Fibroblast of lung (primary cell): ENCODE data around the gene OXSR1. TPM values are rescaled to one million over a fixed set of nuclear protein-coding genes. Genes with fewer than 3 reads are reported as not detected.

Experiments
- DNase-seq, 2 donors: peaks; one replicate each; pipeline versions ENCODE4 v3.0.0 to v3.0.0-alpha.2; 2010; ENCODE audit warnings: low read depth in 2 of 2
- H2AFZ ChIP-seq: 2 replicates; pipeline ENCODE4 v1.5.1; 2012; ENCODE audit warnings: low read length, control low read depth, inconsistent platforms
- H3K27ac ChIP-seq: 2 replicates; pipeline ENCODE4 v1.5.1; 2011; ENCODE audit warnings: low read length, control low read depth; ENCODE audit not compliant: insufficient read depth
- H3K27me3 ChIP-seq: 2 replicates; pipeline ENCODE4 v1.5.1; 2011; ENCODE audit warnings: mild to moderate bottlenecking, low read length; ENCODE audit not compliant: control insufficient read depth, insufficient read depth
- H3K36me3 ChIP-seq: 2 replicates; pipeline ENCODE4 v1.5.1; 2011; ENCODE audit warnings: low read length; ENCODE audit not compliant: control insufficient read depth, insufficient read depth
- H3K4me1 ChIP-seq: 2 replicates; pipeline ENCODE4 v1.5.1; 2011; ENCODE audit warnings: low read length; ENCODE audit not compliant: control insufficient read depth, insufficient read depth; ENCODE audit errors: extremely low read depth
- H3K4me2 ChIP-seq: 2 replicates; pipeline ENCODE4 v1.5.1; 2011; ENCODE audit warnings: low read length, control low read depth; ENCODE audit not compliant: insufficient read depth; ENCODE audit errors: extremely low read depth
- H3K4me3 ChIP-seq, 4 experiments: fragments of 200-600 bp in 1 of 4; sonication (generic) in 1 of 4; replicated peaks in 1 of 4; 2 replicates each; pipeline ENCODE4 v1.5.1; 2011 to 2016; ENCODE audit warnings: low read length in 4 of 4, low read depth in 3 of 4, mild to moderate bottlenecking in 3 of 4, control low read depth in 2 of 4, inconsistent platforms in 1 of 4, mixed read lengths in 1 of 4; ENCODE audit not compliant: insufficient read depth in 1 of 4; ENCODE audit errors: control extremely low read depth in 1 of 4
- H3K79me2 ChIP-seq: 2 replicates; pipeline ENCODE4 v1.5.1; 2012; ENCODE audit warnings: mild to moderate bottlenecking, low read length, inconsistent platforms; ENCODE audit not compliant: control insufficient read depth, insufficient read depth
- H3K9ac ChIP-seq: 2 replicates; pipeline ENCODE4 v1.5.1; 2011; ENCODE audit warnings: mild to moderate bottlenecking, low read length, control low read depth; ENCODE audit not compliant: insufficient read depth
- H3K9me3 ChIP-seq: 2 replicates; pipeline ENCODE4 v1.5.1; 2012; ENCODE audit warnings: low read depth, low read length; ENCODE audit not compliant: control insufficient read depth, insufficient read depth
- H4K20me1 ChIP-seq: 2 replicates; pipeline ENCODE4 v1.5.1; 2011; ENCODE audit warnings: low read length; ENCODE audit not compliant: control insufficient read depth, insufficient read depth; ENCODE audit errors: extremely low read depth
- EZH2 ChIP-seq: IDR thresholded peaks from 2 replicates; pipeline ENCODE4 v1.5.1; 2012; ENCODE audit warnings: low read length, control low read depth, mild to moderate bottlenecking; ENCODE audit errors: missing control alignments
- polyA plus RNA-seq, 2 donors: library from polyadenylated mRNA; depleted of rRNA in 1 of 2; stranded (reverse) in 1 of 2; unstranded in 1 of 2; fragments of >200 nt; gene quantifications; 2 replicates each; pipeline ENCODE4 v1.2.1, GENCODE V29; 2011 to 2012; ENCODE audit warnings: missing spikeins in 1 of 2
- total RNA-seq: library from RNA; depleted of rRNA; stranded (reverse); fragments of >200 nt; gene quantifications from 2 replicates; pipeline ENCODE4 v1.2.1, GENCODE V29; 2014
- TF ChIP-seq, protein P1 (sequence below), 2 donors: IDR thresholded peaks in 1 of 2; conservative IDR thresholded peaks in 1 of 2; 1 replicate in 1 of 2; 2 replicates in 1 of 2; pipeline ENCODE4 v1.5.1; 2011 to 2012; ENCODE audit warnings: low read length in 2 of 2, control low read depth in 1 of 2, inconsistent platforms in 1 of 2, low read depth in 1 of 2, mild to moderate bottlenecking in 1 of 2

Gene OXSR1
- total and polyA plus RNA-seq, 2 donors (not counting 1 experiment from before 2014, with no cell fraction given), result 32.7 to 45.2 TPM

- no peaks in the 10 kb centered on the region for H4K20me1 ChIP-seq
- H3K4me2 ChIP-seq, result no peak overlapping the region
- no peaks in the 10 kb centered on the region for H3K27me3 ChIP-seq
- H3K27ac ChIP-seq, result no peak overlapping the region
- no peak overlapping the region for H3K9ac ChIP-seq
- no peak for DNase-seq
- TF ChIP-seq, protein P1, sequence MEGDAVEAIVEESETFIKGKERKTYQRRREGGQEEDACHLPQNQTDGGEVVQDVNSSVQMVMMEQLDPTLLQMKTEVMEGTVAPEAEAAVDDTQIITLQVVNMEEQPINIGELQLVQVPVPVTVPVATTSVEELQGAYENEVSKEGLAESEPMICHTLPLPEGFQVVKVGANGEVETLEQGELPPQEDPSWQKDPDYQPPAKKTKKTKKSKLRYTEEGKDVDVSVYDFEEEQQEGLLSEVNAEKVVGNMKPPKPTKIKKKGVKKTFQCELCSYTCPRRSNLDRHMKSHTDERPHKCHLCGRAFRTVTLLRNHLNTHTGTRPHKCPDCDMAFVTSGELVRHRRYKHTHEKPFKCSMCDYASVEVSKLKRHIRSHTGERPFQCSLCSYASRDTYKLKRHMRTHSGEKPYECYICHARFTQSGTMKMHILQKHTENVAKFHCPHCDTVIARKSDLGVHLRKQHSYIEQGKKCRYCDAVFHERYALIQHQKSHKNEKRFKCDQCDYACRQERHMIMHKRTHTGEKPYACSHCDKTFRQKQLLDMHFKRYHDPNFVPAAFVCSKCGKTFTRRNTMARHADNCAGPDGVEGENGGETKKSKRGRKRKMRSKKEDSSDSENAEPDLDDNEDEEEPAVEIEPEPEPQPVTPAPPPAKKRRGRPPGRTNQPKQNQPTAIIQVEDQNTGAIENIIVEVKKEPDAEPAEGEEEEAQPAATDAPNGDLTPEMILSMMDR (conservative IDR thresholded peaks at IDR 0.05 in 1 of 2, IDR thresholded peaks at IDR 0.05 in 1 of 2; ENCODE audit: low read depth in 1 of 2, low read length in 2 of 2), result no peak
- no peak for TF ChIP-seq EZH2
- H3K36me3 ChIP-seq, result peaks cover 6% of the 10 kb centered on the region
- no peaks in the 10 kb centered on the region for H3K4me1 ChIP-seq
- no peaks in the 10 kb centered on the region for H3K9me3 ChIP-seq
- no peak overlapping the region for H3K4me3 ChIP-seq
- H3K79me2 ChIP-seq, result no peaks in the 10 kb centered on the region
- H2AFZ ChIP-seq, result no peak overlapping the region
Observed at GRCh38 chr3:38255627-38256026, 90.3 kb downstream of the OXSR1 start.

DNA sequence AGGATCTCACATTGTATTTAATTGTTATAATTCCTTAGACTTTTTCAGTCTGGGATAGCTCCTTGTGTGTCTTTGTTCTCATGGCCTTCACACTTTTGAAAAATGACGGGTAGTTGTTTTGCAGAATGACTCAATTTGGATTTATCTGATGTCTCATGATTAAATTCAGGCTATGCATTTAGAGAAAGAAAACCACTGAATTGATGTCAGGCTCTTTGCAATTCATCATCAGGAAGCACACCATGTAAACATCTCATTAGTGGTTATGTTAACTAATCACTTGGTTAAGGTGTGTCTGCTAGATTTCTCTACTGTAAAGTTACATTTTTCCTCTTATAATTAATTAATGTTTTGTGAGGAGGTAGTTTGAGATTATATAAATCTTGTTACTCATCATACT lies 92.2 kb downstream of the OXSR1 start:
- Histone ChIP-seq H3K27ac (no peak overlapping the region), H3K36me3 (peaks cover 3% of the 10 kb centered on the region), H3K9ac (no peak overlapping the region), H3K4me3 (no peak overlapping the region), H3K4me2 (no peak overlapping the region), H3K4me1 (no peaks in the 10 kb centered on the region), H2AFZ (no peak overlapping the region), H4K20me1 (no peaks in the 10 kb centered on the region), H3K79me2 (no peaks in the 10 kb centered on the region), H3K9me3 (no peaks in the 10 kb centered on the region), H3K27me3 (no peaks in the 10 kb centered on the region)
- DNase-seq, result peak in 1 of 2 donors; percentile 72
- TF ChIP-seq, protein P1 (conservative IDR thresholded peaks at IDR 0.05 in 1 of 2, IDR thresholded peaks at IDR 0.05 in 1 of 2; ENCODE audit: low read depth in 1 of 2, low read length in 2 of 2), result no peak
- TF ChIP-seq EZH2, result no peak

- Histone ChIP-seq H3K4me1 (no peaks in the 10 kb centered on the region), H3K36me3 (no peaks in the 10 kb centered on the region), H4K20me1 (no peaks in the 10 kb centered on the region), H3K79me2 (no peaks in the 10 kb centered on the region), H3K9me3 (no peaks in the 10 kb centered on the region), H3K27ac (no peak overlapping the region), H3K9ac (no peak overlapping the region), H3K4me2 (no peak overlapping the region), H3K27me3 (no peaks in the 10 kb centered on the region), H2AFZ (no peak overlapping the region), H3K4me3 (no peak overlapping the region)
- no peak for DNase-seq
- no peak for TF ChIP-seq EZH2
- TF ChIP-seq, protein P1 (conservative IDR thresholded peaks at IDR 0.05 in 1 of 2, IDR thresholded peaks at IDR 0.05 in 1 of 2; ENCODE audit: low read depth in 1 of 2, low read length in 2 of 2), result no peak
Observed at GRCh38 chr3:38260474-38260873, 95.1 kb downstream of the OXSR1 start.
